Astrocyte of the cerebellum (primary cell): ENCODE data around the gene UFD1.

Experiments
- DNase-seq: peaks from one replicate; pipeline ENCODE4 v3.0.0-alpha.2; 2011; ENCODE audit warnings: low read depth
- H3K4me3 ChIP-seq: 2 replicates; pipeline ENCODE4 v1.5.1; 2011; ENCODE audit warnings: mild to moderate bottlenecking, low read depth, low read length, moderate library complexity
- in situ Hi-C: cut with HindIII; loops from 2 replicates; pipeline ENCODE4 v1.10.0; 2017; ENCODE audit warnings: low sequenced_read_pairs
- TF ChIP-seq, protein P1 (sequence below): IDR thresholded peaks from 2 replicates; pipeline ENCODE4 v1.5.1; 2012; ENCODE audit warnings: low read length, low read depth, moderate library complexity, mild to moderate bottlenecking; ENCODE audit errors: missing control alignments

UFD1 gene

GRCh38 chr22:19473578-19473977, 5.4 kb downstream of the UFD1 start:
- H3K4me3 ChIP-seq = no peak overlapping the region
- DNase-seq = no peak
- TF ChIP-seq, protein P1, sequence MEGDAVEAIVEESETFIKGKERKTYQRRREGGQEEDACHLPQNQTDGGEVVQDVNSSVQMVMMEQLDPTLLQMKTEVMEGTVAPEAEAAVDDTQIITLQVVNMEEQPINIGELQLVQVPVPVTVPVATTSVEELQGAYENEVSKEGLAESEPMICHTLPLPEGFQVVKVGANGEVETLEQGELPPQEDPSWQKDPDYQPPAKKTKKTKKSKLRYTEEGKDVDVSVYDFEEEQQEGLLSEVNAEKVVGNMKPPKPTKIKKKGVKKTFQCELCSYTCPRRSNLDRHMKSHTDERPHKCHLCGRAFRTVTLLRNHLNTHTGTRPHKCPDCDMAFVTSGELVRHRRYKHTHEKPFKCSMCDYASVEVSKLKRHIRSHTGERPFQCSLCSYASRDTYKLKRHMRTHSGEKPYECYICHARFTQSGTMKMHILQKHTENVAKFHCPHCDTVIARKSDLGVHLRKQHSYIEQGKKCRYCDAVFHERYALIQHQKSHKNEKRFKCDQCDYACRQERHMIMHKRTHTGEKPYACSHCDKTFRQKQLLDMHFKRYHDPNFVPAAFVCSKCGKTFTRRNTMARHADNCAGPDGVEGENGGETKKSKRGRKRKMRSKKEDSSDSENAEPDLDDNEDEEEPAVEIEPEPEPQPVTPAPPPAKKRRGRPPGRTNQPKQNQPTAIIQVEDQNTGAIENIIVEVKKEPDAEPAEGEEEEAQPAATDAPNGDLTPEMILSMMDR = peak; percentile 15
- in situ Hi-C loops = no loop called here

DNA sequence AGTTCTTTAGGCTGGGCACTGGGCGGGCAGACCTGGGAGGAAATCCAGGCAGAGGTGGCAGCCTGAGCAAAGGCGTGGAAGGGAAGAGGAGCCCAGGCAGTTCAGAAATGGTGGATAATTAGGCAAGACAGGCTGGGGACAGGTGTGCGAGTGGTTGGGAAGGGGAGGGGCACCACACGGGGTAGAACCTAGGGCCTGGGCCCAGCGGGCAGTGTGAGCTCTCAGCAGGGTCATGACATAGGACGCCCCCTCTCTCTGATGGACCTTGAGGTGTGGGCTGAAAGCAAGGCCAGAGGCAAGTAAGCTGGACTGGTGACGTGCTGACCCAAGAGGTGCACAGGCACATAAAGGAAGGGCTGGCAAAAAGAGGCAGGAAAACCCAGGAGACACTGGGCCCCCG, 6.8 kb downstream of the UFD1 start:
- in situ Hi-C loops = no loop called here
- no peak for DNase-seq
- TF ChIP-seq, protein P1 = no peak
- no peak overlapping the region for H3K4me3 ChIP-seq

- no peak for DNase-seq
- in situ Hi-C loops = no loop called here
- TF ChIP-seq, protein P1 = no peak
- H3K4me3 ChIP-seq = no peak overlapping the region
Observed at GRCh38 chr22:19471572-19471971, 7.4 kb downstream of the UFD1 start.

DNA sequence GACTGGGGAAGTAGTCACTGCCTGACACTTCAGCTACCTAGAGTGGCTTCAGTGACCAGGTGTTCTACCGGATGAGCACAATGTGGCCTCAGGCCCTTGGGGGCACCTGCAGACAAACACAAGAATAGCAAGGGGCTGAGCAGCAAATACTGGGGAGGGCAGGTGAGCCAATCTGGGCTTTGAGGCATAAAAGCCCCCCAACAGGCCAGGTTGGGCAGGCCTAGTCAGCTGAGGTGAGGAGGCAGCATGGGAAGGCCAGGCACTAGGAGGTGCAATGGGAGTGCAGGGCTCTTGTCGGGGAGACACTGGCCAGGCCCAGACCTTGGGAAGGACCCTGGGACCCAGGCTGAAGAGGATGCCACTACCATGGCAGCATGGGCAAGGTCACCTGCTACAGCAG, 9.0 kb downstream of the UFD1 start:
- TF ChIP-seq, protein P1 = no peak
- in situ Hi-C loops = no loop called here
- H3K4me3 ChIP-seq = no peak overlapping the region
- no peak for DNase-seq

GRCh38 chr22:19469421-19469820, 9.6 kb downstream of the UFD1 start:
- in situ Hi-C loops = no loop called here
- TF ChIP-seq, protein P1 = no peak
- no peak overlapping the region for H3K4me3 ChIP-seq
- DNase-seq = no peak

DNA sequence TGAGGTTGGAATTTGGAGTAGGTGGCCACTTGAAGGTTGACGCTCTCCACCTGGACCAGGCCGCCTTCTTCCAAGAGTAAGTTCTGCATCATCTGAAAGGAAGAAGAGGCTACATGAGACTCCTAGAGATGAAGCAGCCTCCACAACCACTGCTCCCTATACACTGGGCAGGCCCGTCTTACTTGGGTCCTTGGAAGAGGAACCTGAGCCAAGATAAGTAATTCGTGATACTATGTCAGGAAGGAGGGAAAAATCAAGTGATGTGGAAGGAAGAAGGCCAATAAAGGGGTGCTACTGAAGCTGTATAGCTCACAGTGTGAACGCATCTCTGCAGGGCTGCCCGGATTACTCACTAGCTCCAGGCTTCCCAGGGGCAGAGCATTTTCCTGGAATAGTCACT, 11.1 kb downstream of the UFD1 start:
- TF ChIP-seq, protein P1 = no peak

More for the DNA sequence above, 11.1 kb downstream of the UFD1 start:
- in situ Hi-C loops = no loop called here
- no peak overlapping the region for H3K4me3 ChIP-seq
- no peak for DNase-seq
